HG03457 (cell line): Measurements from ENCODE around the gene RABL6.
"Not testable (repeated sequence)": the region's sequence is repeated elsewhere in the genome, so short reads cannot be mapped to it uniquely, and the experiment has no call there.

Experiments
- ATAC-seq: cut with Tn5 transposase; IDR thresholded peaks from one replicate; pipeline ENCODE4 v1.9.1; 2021; ENCODE audit warnings: moderate number of reproducible peaks; ENCODE audit not compliant: unreplicated experiment

The RABL6 gene

GRCh38 chr9:136869611-136870010 lies 61.9 kb downstream of the RABL6 start:
- not testable (repeated sequence) for ATAC-seq

- no peak for ATAC-seq
These were observed 67.4 kb downstream of the RABL6 start for GRCh38 chr9:136875155-136875554.

- no peak for ATAC-seq
These were observed 68.7 kb downstream of the RABL6 start for GRCh38 chr9:136876476-136876875.

- ATAC-seq, result no peak
These were observed 72.9 kb downstream of the RABL6 start for GRCh38 chr9:136880651-136881050.

- ATAC-seq, result no peak
These were observed 74.0 kb downstream of the RABL6 start for GRCh38 chr9:136881691-136882108.

GRCh38 chr9:136882109-136882946 lies 74.6 kb downstream of the RABL6 start:
- no peak for ATAC-seq

- not testable (repeated sequence) for ATAC-seq
These were observed 75.2 kb downstream of the RABL6 start for GRCh38 chr9:136882947-136883283.

- ATAC-seq, result not testable (repeated sequence)
These were observed 75.9 kb downstream of the RABL6 start for GRCh38 chr9:136883670-136884069.

- peak; percentile 73 for ATAC-seq
These were observed 78.3 kb downstream of the RABL6 start, which contains the start of gene TRAF2 for GRCh38 chr9:136885950-136886578. TSS of gene TRAF2 (plus strand) at chr9:136886516. CDS start at chr9:136898741, 12,225 bp downstream.

GRCh38 chr9:136886610-136887597 lies 79.2 kb downstream of the RABL6 start:
- ATAC-seq, result peak; percentile 17

- no peak for ATAC-seq
These were observed 80.7 kb downstream of the RABL6 start for GRCh38 chr9:136888454-136888853.

- no peak for ATAC-seq
These were observed 82.1 kb downstream of the RABL6 start for GRCh38 chr9:136889858-136890257.

GRCh38 chr9:136890661-136891060 lies 82.9 kb downstream of the RABL6 start:
- no peak for ATAC-seq
